Muscle of back (tissue), 11 donors: ENCODE results near the gene DISC1. TPM values are rescaled to one million over a fixed set of nuclear protein-coding genes. Genes with fewer than 3 reads are reported as not detected.
A peak's percentile ranks its signal among the peaks of the same experiment; 100 is the strongest.
"Not testable (repeated sequence)": the region's sequence is repeated elsewhere in the genome, so short reads cannot be mapped to it uniquely, and the experiment has no call there.

ENCODE experiments used
- DNase-seq, 3 donors: peaks; one replicate each; pipeline versions ENCODE4 v3.0.0 to v3.0.0-alpha.2; 2013
- polyA plus RNA-seq, 10 donors: library from polyadenylated mRNA; unstranded; fragments of 120-200 nt; gene quantifications; one replicate each; pipeline ENCODE4 v1.2.1, GENCODE V29; 2013; ENCODE audit not compliant: insufficient read length in 10 of 10

The DISC1 gene
- polyA plus RNA-seq, 10 donors, result 5.2 to 9.3 (median 7.2) TPM

- no peak for DNase-seq
Measured at GRCh38 chr1:231605149-231606100, 21.2 kb upstream of the DISC1 start.

- no peak for DNase-seq
Measured at GRCh38 chr1:231606712-231607111, 19.9 kb upstream of the DISC1 start.

GRCh38 chr1:231610388-231610787 lies 16.2 kb upstream of the DISC1 start:
- DNase-seq, result no peak

GRCh38 chr1:231611111-231611510 lies 15.5 kb upstream of the DISC1 start:
- no peak for DNase-seq

- no peak for DNase-seq
Measured at GRCh38 chr1:231611851-231612250, 14.7 kb upstream of the DISC1 start.

GRCh38 chr1:231612393-231613089 lies 14.0 kb upstream of the DISC1 start:
- no peak for DNase-seq

GRCh38 chr1:231613419-231614349 lies 12.9 kb upstream of the DISC1 start:
- no peak for DNase-seq

GRCh38 chr1:231616667-231617066 lies 9.9 kb upstream of the DISC1 start:
- no peak for DNase-seq

GRCh38 chr1:231618609-231619256 lies 7.9 kb upstream of the DISC1 start:
- no peak for DNase-seq

- DNase-seq, result no peak
Measured at GRCh38 chr1:231619257-231619634, 7.3 kb upstream of the DISC1 start.

- not testable (repeated sequence) for DNase-seq
Measured at GRCh38 chr1:231625042-231625441, 1.5 kb upstream of the DISC1 start.

GRCh38 chr1:231625975-231626534 lies 535 bp upstream of the DISC1 start:
- DNase-seq, result no peak

GRCh38 chr1:231626951-231627614 lies 493 bp downstream of the DISC1 start:
- DNase-seq, result peak in 2 of 3 donors; percentile 75 to 85

- DNase-seq, result peak in 1 of 3 donors; percentile 27
Measured at GRCh38 chr1:231628207-231628876, 1.8 kb downstream of the DISC1 start.

- no peak for DNase-seq
Measured at GRCh38 chr1:231629132-231629531, 2.5 kb downstream of the DISC1 start.

GRCh38 chr1:231630558-231631205 lies 4.1 kb downstream of the DISC1 start:
- DNase-seq, result peak in 1 of 3 donors; percentile 33

GRCh38 chr1:231631717-231632116 lies 5.1 kb downstream of the DISC1 start:
- DNase-seq, result no peak

- DNase-seq, result no peak
Measured at GRCh38 chr1:231632119-231632518, 5.5 kb downstream of the DISC1 start.

GRCh38 chr1:231634323-231635013 lies 7.9 kb downstream of the DISC1 start:
- peak in 1 of 3 donors; percentile 75 for DNase-seq
